ENCODE measurements around the gene MAB21L4.

DNA sequence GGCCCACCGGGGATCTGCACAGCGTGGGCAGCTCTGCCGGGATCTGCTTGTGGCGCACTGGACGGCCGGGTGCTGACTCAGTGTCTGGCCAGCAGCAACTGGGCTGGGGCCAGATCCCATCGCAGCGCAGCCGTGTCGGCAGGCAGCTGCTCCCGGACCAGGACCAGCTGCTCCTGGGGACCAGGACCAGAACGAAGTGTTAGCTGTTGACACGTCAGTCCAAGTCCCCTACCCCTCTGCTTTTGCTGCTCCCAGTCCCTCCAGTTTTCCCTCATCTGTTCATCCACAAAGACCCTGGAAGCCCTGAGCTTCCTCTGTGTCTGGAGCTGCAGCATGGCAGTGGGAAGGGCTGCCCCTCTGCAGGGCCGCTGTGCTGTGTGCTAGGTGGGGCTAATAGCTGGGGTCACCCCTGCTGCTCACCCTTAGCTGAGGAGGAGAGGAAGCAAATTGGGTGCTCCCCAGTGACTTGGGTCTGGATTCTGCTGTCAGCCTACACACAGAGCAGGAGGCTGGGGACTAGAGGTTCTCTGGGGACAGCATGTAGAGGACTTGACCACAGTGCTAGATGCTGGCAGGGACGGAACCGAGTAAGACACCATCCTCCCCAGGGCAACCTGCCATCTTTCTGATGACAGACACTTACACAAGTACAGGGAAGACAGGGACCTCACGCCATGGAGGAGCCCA lies 59.0 kb downstream of the MAB21L4 start:
- TF ChIP-seq, protein P1, sequence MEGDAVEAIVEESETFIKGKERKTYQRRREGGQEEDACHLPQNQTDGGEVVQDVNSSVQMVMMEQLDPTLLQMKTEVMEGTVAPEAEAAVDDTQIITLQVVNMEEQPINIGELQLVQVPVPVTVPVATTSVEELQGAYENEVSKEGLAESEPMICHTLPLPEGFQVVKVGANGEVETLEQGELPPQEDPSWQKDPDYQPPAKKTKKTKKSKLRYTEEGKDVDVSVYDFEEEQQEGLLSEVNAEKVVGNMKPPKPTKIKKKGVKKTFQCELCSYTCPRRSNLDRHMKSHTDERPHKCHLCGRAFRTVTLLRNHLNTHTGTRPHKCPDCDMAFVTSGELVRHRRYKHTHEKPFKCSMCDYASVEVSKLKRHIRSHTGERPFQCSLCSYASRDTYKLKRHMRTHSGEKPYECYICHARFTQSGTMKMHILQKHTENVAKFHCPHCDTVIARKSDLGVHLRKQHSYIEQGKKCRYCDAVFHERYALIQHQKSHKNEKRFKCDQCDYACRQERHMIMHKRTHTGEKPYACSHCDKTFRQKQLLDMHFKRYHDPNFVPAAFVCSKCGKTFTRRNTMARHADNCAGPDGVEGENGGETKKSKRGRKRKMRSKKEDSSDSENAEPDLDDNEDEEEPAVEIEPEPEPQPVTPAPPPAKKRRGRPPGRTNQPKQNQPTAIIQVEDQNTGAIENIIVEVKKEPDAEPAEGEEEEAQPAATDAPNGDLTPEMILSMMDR (IDR thresholded peaks at IDR 0.05): no peak
- TF ChIP-seq EP300 (IDR thresholded peaks at IDR 0.05; ENCODE audit: low read depth): no peak
- no peak for TF ChIP-seq POLR2A (IDR thresholded peaks at IDR 0.05)
- no peak for TF ChIP-seq POLR2AphosphoS5 (IDR thresholded peaks at IDR 0.05)

Measured in transverse colon (tissue), 4 donors.